Mesendoderm (in vitro differentiated cells): ENCODE measurements around the gene TEX261.

Experiments
- DNase-seq: peaks from one replicate; pipeline ENCODE4 v3.0.0; 2013
- H2AK5ac ChIP-seq: 2 replicates; pipeline ENCODE4 v1.6.1; 2013; ENCODE audit warnings: low read length, inconsistent platforms
- H2BK120ac ChIP-seq: 2 replicates; pipeline ENCODE4 v1.6.1; 2013; ENCODE audit warnings: low read depth, mild to moderate bottlenecking, low read length, moderate library complexity, mixed read lengths
- H2BK15ac ChIP-seq: replicated peaks from 2 replicates; pipeline ENCODE4 v1.6.1; 2013; ENCODE audit warnings: low read depth, mild to moderate bottlenecking, moderate library complexity
- H2BK5ac ChIP-seq: 2 replicates; pipeline ENCODE4 v1.6.1; 2013; ENCODE audit warnings: low read length, inconsistent platforms
- H3K18ac ChIP-seq: 2 replicates; pipeline ENCODE4 v1.6.1; 2013; ENCODE audit warnings: mild to moderate bottlenecking, low read length, mixed read lengths
- H3K23ac ChIP-seq: one replicate; pipeline ENCODE4 v1.6.1; 2013; ENCODE audit warnings: low read length
- H3K27ac ChIP-seq: 2 replicates; pipeline ENCODE4 v1.5.1; 2013; ENCODE audit warnings: low read depth, mild to moderate bottlenecking, inconsistent platforms, low read length, moderate library complexity
- H3K27me3 ChIP-seq: 2 replicates; pipeline ENCODE4 v1.6.1; 2013; ENCODE audit warnings: low read length, control low read depth, mild to moderate bottlenecking, inconsistent platforms; ENCODE audit not compliant: insufficient read depth, poor library complexity
- H3K36me3 ChIP-seq: 2 replicates; pipeline ENCODE4 v1.6.1; 2013; ENCODE audit warnings: low read length, inconsistent platforms; ENCODE audit not compliant: control insufficient read depth, insufficient read depth
- H3K4ac ChIP-seq: one replicate; pipeline ENCODE4 v1.6.1; 2013; ENCODE audit warnings: low read depth, mild to moderate bottlenecking, low read length, moderate library complexity
- H3K4me1 ChIP-seq: 2 replicates; pipeline ENCODE4 v1.6.1; 2013; ENCODE audit warnings: low read depth, low read length, inconsistent platforms; ENCODE audit not compliant: control insufficient read depth
- H3K4me2 ChIP-seq: 2 replicates; pipeline ENCODE4 v1.6.1; 2013; ENCODE audit warnings: low read length
- H3K4me3 ChIP-seq: 2 replicates; pipeline ENCODE4 v1.5.1; 2013; ENCODE audit warnings: mild to moderate bottlenecking, low read length
- H3K56ac ChIP-seq: one replicate; pipeline ENCODE4 v1.6.1; 2013; ENCODE audit warnings: low read length
- H3K79me1 ChIP-seq: 2 replicates; pipeline ENCODE4 v1.6.1; 2013; ENCODE audit warnings: low read length, inconsistent platforms
- H3K79me2 ChIP-seq: 2 replicates; pipeline ENCODE4 v1.6.1; 2013; ENCODE audit warnings: mild to moderate bottlenecking, low read length; ENCODE audit not compliant: control insufficient read depth, insufficient read depth
- H3K9ac ChIP-seq: 2 replicates; pipeline ENCODE4 v1.6.1; 2013; ENCODE audit warnings: low read length, inconsistent platforms
- H4K5ac ChIP-seq: one replicate; pipeline ENCODE4 v1.6.1; 2013; ENCODE audit warnings: low read length
- H4K8ac ChIP-seq: one replicate; pipeline ENCODE4 v1.6.1; 2013; ENCODE audit warnings: low read depth, mild to moderate bottlenecking, control low read depth, low read length, moderate library complexity
- WGBS: extraction: QIAGEN DNeasy Blood & Tissue Kit; methylation state at CpG from one replicate; pipeline ENCODE4 v1.1.7; 2013; ENCODE audit warnings: low lambda C conversion rate, missing lambda C conversion rate; ENCODE audit not compliant: insufficient coverage; ENCODE audit errors: extremely low coverage; 5-methylcytosine and 5-hydroxymethylcytosine counted together

The TEX261 gene

GRCh38 chr2:70967189-70967588 is 27.5 kb downstream of the TEX261 start:
- WGBS: no CpG with 5 or more reads among the region's 4 CpGs
- no peaks in the 10 kb centered on the region for H3K36me3 ChIP-seq
- no peak overlapping the region for H3K4me2 ChIP-seq
- no peak overlapping the region for H2BK5ac ChIP-seq
- no peaks in the 10 kb centered on the region for H3K4me1 ChIP-seq
- H3K79me1 ChIP-seq: no peaks in the 10 kb centered on the region
- no peak overlapping the region for H3K9ac ChIP-seq
- no peak overlapping the region for H3K23ac ChIP-seq
- H2AK5ac ChIP-seq: no peak overlapping the region
- H3K27me3 ChIP-seq: peaks cover 9% of the 10 kb centered on the region
- no peak overlapping the region for H3K4ac ChIP-seq
- no peak overlapping the region for H3K18ac ChIP-seq
- H3K56ac ChIP-seq: no peak overlapping the region
- H2BK15ac ChIP-seq: no peak overlapping the region
- H3K79me2 ChIP-seq: no peaks in the 10 kb centered on the region
- H3K27ac ChIP-seq: no peak overlapping the region
- no peak overlapping the region for H4K5ac ChIP-seq
- no peak overlapping the region for H3K4me3 ChIP-seq
- no peak overlapping the region for H2BK120ac ChIP-seq
- DNase-seq: no peak
- H4K8ac ChIP-seq: no peak overlapping the region

GRCh38 chr2:70966681-70967080 is 28.0 kb downstream of the TEX261 start:
- H2BK120ac ChIP-seq: no peak overlapping the region
- no peaks in the 10 kb centered on the region for H3K79me2 ChIP-seq
- H4K8ac ChIP-seq: no peak overlapping the region
- H3K79me1 ChIP-seq: no peaks in the 10 kb centered on the region
- H3K18ac ChIP-seq: no peak overlapping the region
- H3K56ac ChIP-seq: no peak overlapping the region
- no peaks in the 10 kb centered on the region for H3K4me1 ChIP-seq
- no peaks in the 10 kb centered on the region for H3K36me3 ChIP-seq
- H3K23ac ChIP-seq: no peak overlapping the region
- H2AK5ac ChIP-seq: no peak overlapping the region
- no peak overlapping the region for H3K9ac ChIP-seq
- H3K4me3 ChIP-seq: no peak overlapping the region
- no peak overlapping the region for H3K4ac ChIP-seq
- no peak overlapping the region for H3K27ac ChIP-seq
- H4K5ac ChIP-seq: no peak overlapping the region
- H2BK15ac ChIP-seq: no peak overlapping the region
- H3K27me3 ChIP-seq: peaks cover 9% of the 10 kb centered on the region
- no peak for DNase-seq
- WGBS: no CpG with 5 or more reads among the region's 4 CpGs
- H3K4me2 ChIP-seq: no peak overlapping the region
- H2BK5ac ChIP-seq: no peak overlapping the region

GRCh38 chr2:70965506-70965905 is 29.2 kb downstream of the TEX261 start:
- Histone ChIP-seq H3K4me3 (no peak overlapping the region), H3K18ac (no peak overlapping the region), H3K27ac (no peak overlapping the region), H2BK15ac (no peak overlapping the region), H3K4ac (no peak overlapping the region), H3K79me2 (no peaks in the 10 kb centered on the region), H3K27me3 (peaks cover 9% of the 10 kb centered on the region), H3K4me2 (no peak overlapping the region), H3K9ac (no peak overlapping the region), H2BK5ac (no peak overlapping the region), H3K56ac (no peak overlapping the region), H2BK120ac (no peak overlapping the region), H3K79me1 (no peaks in the 10 kb centered on the region), H2AK5ac (no peak overlapping the region), H3K23ac (no peak overlapping the region), H4K8ac (no peak overlapping the region), H4K5ac (no peak overlapping the region), H3K36me3 (no peaks in the 10 kb centered on the region), H3K4me1 (no peaks in the 10 kb centered on the region)
- no CpG with 5 or more reads among the region's 14 CpGs for WGBS
- DNase-seq: no peak

- H3K79me2 ChIP-seq: no peaks in the 10 kb centered on the region
- no peaks in the 10 kb centered on the region for H3K36me3 ChIP-seq
- no peak overlapping the region for H2BK120ac ChIP-seq
- peak overlapping the region; percentile 43 for H3K56ac ChIP-seq
- peaks cover 9% of the 10 kb centered on the region for H3K27me3 ChIP-seq
- no peak overlapping the region for H3K23ac ChIP-seq
- H2AK5ac ChIP-seq: no peak overlapping the region
- peak overlapping the region; percentile 29 for H3K4me2 ChIP-seq
- H3K4me3 ChIP-seq: no peak overlapping the region
- peak; percentile 82 for DNase-seq
- no peak overlapping the region for H3K9ac ChIP-seq
- WGBS: no CpG with 5 or more reads among the region's 59 CpGs
- no peak overlapping the region for H2BK5ac ChIP-seq
- H3K4ac ChIP-seq: no peak overlapping the region
- H4K8ac ChIP-seq: no peak overlapping the region
- no peaks in the 10 kb centered on the region for H3K4me1 ChIP-seq
- no peak overlapping the region for H3K18ac ChIP-seq
- no peaks in the 10 kb centered on the region for H3K79me1 ChIP-seq
- H3K27ac ChIP-seq: no peak overlapping the region
- H2BK15ac ChIP-seq: no peak overlapping the region
- H4K5ac ChIP-seq: no peak overlapping the region
These were observed 29.9 kb downstream of the TEX261 start for GRCh38 chr2:70964596-70965386.

- H3K36me3 ChIP-seq: no peaks in the 10 kb centered on the region
- no peak overlapping the region for H3K23ac ChIP-seq
- H4K8ac ChIP-seq: no peak overlapping the region
- no peak overlapping the region for H3K56ac ChIP-seq
- H3K79me1 ChIP-seq: no peaks in the 10 kb centered on the region
- no peak overlapping the region for H2BK5ac ChIP-seq
- H4K5ac ChIP-seq: no peak overlapping the region
- no peak overlapping the region for H3K18ac ChIP-seq
- no peak overlapping the region for H2BK120ac ChIP-seq
- H3K27me3 ChIP-seq: peaks cover 9% of the 10 kb centered on the region
- no peak overlapping the region for H3K4me3 ChIP-seq
- WGBS: no CpG with 5 or more reads among the region's 4 CpGs
- no peak overlapping the region for H3K4me2 ChIP-seq
- no peak overlapping the region for H3K27ac ChIP-seq
- H3K9ac ChIP-seq: no peak overlapping the region
- no peak overlapping the region for H3K4ac ChIP-seq
- H3K4me1 ChIP-seq: no peaks in the 10 kb centered on the region
- H2BK15ac ChIP-seq: no peak overlapping the region
- no peaks in the 10 kb centered on the region for H3K79me2 ChIP-seq
- DNase-seq: no peak
- no peak overlapping the region for H2AK5ac ChIP-seq
These were observed 30.5 kb downstream of the TEX261 start for GRCh38 chr2:70964133-70964532.
